Endothelial cell of umbilical vein (primary cell): ENCODE results near the gene ENTPD7. TPM values are rescaled to one million over a fixed set of nuclear protein-coding genes. Genes with fewer than 3 reads are reported as not detected.

Experiments
- BruUV-seq: library from RNA; stranded (reverse); fragments of 400-500 nt; replicated peaks from 2 replicates; lab custom pipeline; 2021; lab: Mats Ljungman, UMichigan
- CTCF ChIA-PET: fragments of 300-600, 350-600 bp; sonication (Branson Sonifier 250); formaldehyde crosslinking; loops from one replicate; lab custom pipeline; 2021; ENCODE audit warnings: antibody characterized with exemption, inconsistent platforms; lab: Charles Lee
- POLR2A ChIA-PET: fragments of 300-600, 350-600 bp; sonication (Branson Sonifier 250); formaldehyde crosslinking; loops from one replicate; lab custom pipeline; 2021; ENCODE audit warnings: antibody characterized with exemption, inconsistent platforms; lab: Charles Lee
- DNase-seq: peaks from one replicate; pipeline ENCODE4 v3.0.0-alpha.2; 2011; ENCODE audit warnings: low read depth, low spot score
- FAIRE-seq: peaks from 2 replicates; lab custom pipeline; 2011; peaks lifted over from hg19 to GRCh38; lab: Jason Lieb, UNC
- H2AFZ ChIP-seq: 2 replicates; pipeline ENCODE4 v1.6.0; 2012; ENCODE audit warnings: low read depth, low read length, control low read depth, inconsistent platforms
- H3K27ac ChIP-seq: 2 replicates; pipeline ENCODE4 v1.5.1; 2011; ENCODE audit warnings: low read depth, mild to moderate bottlenecking, control low read depth, low read length, moderate library complexity; ENCODE audit not compliant: insufficient read depth
- H3K27me3 ChIP-seq, 2 experiments: 2 replicates each; pipeline versions ENCODE4 v1.6.0 to v1.6.1; 2011; ENCODE audit warnings: low read length in 2 of 2, mixed read lengths in 1 of 2; ENCODE audit not compliant: control insufficient read depth in 2 of 2, insufficient read depth in 2 of 2
- H3K36me3 ChIP-seq, 2 experiments: 2 replicates in 1 of 2; 3 replicates in 1 of 2; pipeline ENCODE4 v1.5.1; 2011; ENCODE audit warnings: low read length in 2 of 2, mild to moderate bottlenecking in 1 of 2, moderate library complexity in 1 of 2; ENCODE audit not compliant: control insufficient read depth in 2 of 2, insufficient read depth in 2 of 2; ENCODE audit errors: extremely low read depth in 1 of 2
- H3K4me1 ChIP-seq: 3 replicates; pipeline ENCODE4 v1.5.1; 2011; ENCODE audit warnings: mild to moderate bottlenecking, low read length; ENCODE audit not compliant: control insufficient read depth, insufficient read depth; ENCODE audit errors: extremely low read depth
- H3K4me2 ChIP-seq: 2 replicates; pipeline ENCODE4 v1.6.1; 2011; ENCODE audit warnings: low read length, control low read depth, mixed read lengths; ENCODE audit not compliant: insufficient read depth
- H3K4me3 ChIP-seq, 3 experiments: fragments of 200-600 bp in 1 of 3; sonication (generic), shearing (Covaris generic) in 1 of 3; replicated peaks in 1 of 3; 2 replicates each; pipeline ENCODE4 v1.5.1; 2011 to 2016; ENCODE audit warnings: control low read depth in 3 of 3, low read length in 3 of 3, mild to moderate bottlenecking in 2 of 3, inconsistent platforms in 1 of 3, low read depth in 1 of 3, moderate library complexity in 1 of 3; ENCODE audit not compliant: insufficient read depth in 1 of 3
- H3K79me2 ChIP-seq: 2 replicates; pipeline ENCODE4 v1.6.0; 2012; ENCODE audit warnings: low read length, inconsistent platforms; ENCODE audit not compliant: control insufficient read depth, insufficient read depth
- H3K9ac ChIP-seq: replicated peaks from 2 replicates; pipeline ENCODE3; 2011; ENCODE audit warnings: low read length, control low read depth; ENCODE audit not compliant: insufficient read depth; ENCODE audit errors: extremely low read depth
- H3K9me1 ChIP-seq: replicated peaks from 3 replicates; pipeline ENCODE4 v1.6.0; 2011; ENCODE audit warnings: mild to moderate bottlenecking, low read length; ENCODE audit not compliant: control insufficient read depth, insufficient read depth; ENCODE audit errors: extremely low read depth
- H3K9me3 ChIP-seq: replicated peaks from 2 replicates; pipeline ENCODE4 v1.5.1; 2012; ENCODE audit warnings: low read length, inconsistent platforms; ENCODE audit not compliant: control insufficient read depth, insufficient read depth
- H4K20me1 ChIP-seq: replicated peaks from 2 replicates; pipeline ENCODE3; 2011; ENCODE audit warnings: mild to moderate bottlenecking, low read length; ENCODE audit not compliant: control insufficient read depth, insufficient read depth; ENCODE audit errors: extremely low read depth
- EZH2 ChIP-seq: IDR thresholded peaks from 2 replicates; pipeline ENCODE4 v1.6.1; 2012; ENCODE audit warnings: borderline replicate concordance, low read depth, mild to moderate bottlenecking, moderate library complexity, low read length, inconsistent platforms; ENCODE audit not compliant: severe bottlenecking
- FOS ChIP-seq: IDR thresholded peaks from 2 replicates; pipeline ENCODE4 v1.6.1; 2011; ENCODE audit warnings: mild to moderate bottlenecking, low read length, moderate library complexity, borderline replicate concordance; ENCODE audit not compliant: insufficient read depth
- GATA2 ChIP-seq: IDR thresholded peaks from 2 replicates; pipeline ENCODE4 v1.7.0; 2011; ENCODE audit warnings: low read depth, mild to moderate bottlenecking, moderate library complexity, mixed read lengths, low read length; ENCODE audit not compliant: insufficient read length, insufficient read depth
- JUN ChIP-seq: IDR thresholded peaks from 2 replicates; pipeline ENCODE4 v1.6.1; 2011; ENCODE audit warnings: borderline replicate concordance, low read depth; ENCODE audit not compliant: insufficient read length, insufficient read depth
- POLR2A ChIP-seq: IDR thresholded peaks from 2 replicates; pipeline ENCODE4 v1.6.1; 2012; ENCODE audit warnings: low read depth, mild to moderate bottlenecking, control low read depth, low read length
- POLR2AphosphoS5 ChIP-seq: IDR thresholded peaks from 2 replicates; pipeline ENCODE4 v1.6.1; 2012; ENCODE audit warnings: low read depth, mild to moderate bottlenecking, control low read depth, low read length, moderate library complexity; ENCODE audit not compliant: insufficient read depth
- dilution Hi-C: fragments of 300-500 bp; cut with MboI; formaldehyde crosslinking; loops from one replicate; pipeline ENCODE4 v1.15.0; 2019; ENCODE audit warnings: low sequenced_read_pairs; ENCODE audit not compliant: extremely low pct_ligation_motif_present
- intact Hi-C: fragments of 100-400 bp; cut with micrococcal nuclease; formaldehyde crosslinking; loops from one replicate; pipeline ENCODE4 v1.10.0; 2022
- polyA plus RNA-seq, 4 experiments: library from polyadenylated mRNA; depleted of rRNA in 3 of 4; stranded (reverse) in 3 of 4; unstranded in 1 of 4; fragments of >200 nt; gene quantifications; 2 replicates each; pipeline versions ENCODE4 v1.2.1 to v1.2.3, GENCODE V29; 2011 to 2012; ENCODE audit warnings: missing spikeins in 1 of 4
- total RNA-seq: library from RNA; stranded (reverse); gene quantifications from 2 replicates; pipeline ENCODE4 v1.2.3, GENCODE V29; 2021
- TF ChIP-seq, protein P1 (sequence below), 2 donors: IDR thresholded peaks; 1 replicate in 1 of 2; 2 replicates in 1 of 2; pipeline ENCODE4 v1.5.1; 2011; ENCODE audit warnings: low read length in 2 of 2, mild to moderate bottlenecking in 2 of 2, moderate library complexity in 2 of 2, control low read depth in 1 of 2, inconsistent platforms in 1 of 2, low read depth in 1 of 2; ENCODE audit not compliant: insufficient read depth in 1 of 2; ENCODE audit errors: extremely low read depth in 1 of 2
- TF ChIP-seq, protein P2 (sequence below): IDR thresholded peaks from 2 replicates; pipeline ENCODE4 v1.6.1; 2011; ENCODE audit not compliant: insufficient read depth, insufficient read length

Gene ENTPD7
- total and polyA plus RNA-seq, 2 donors (not counting 3 experiments of a cell fraction or from before 2014, with no cell fraction given), result 10.1 to 20.6 TPM

DNA sequence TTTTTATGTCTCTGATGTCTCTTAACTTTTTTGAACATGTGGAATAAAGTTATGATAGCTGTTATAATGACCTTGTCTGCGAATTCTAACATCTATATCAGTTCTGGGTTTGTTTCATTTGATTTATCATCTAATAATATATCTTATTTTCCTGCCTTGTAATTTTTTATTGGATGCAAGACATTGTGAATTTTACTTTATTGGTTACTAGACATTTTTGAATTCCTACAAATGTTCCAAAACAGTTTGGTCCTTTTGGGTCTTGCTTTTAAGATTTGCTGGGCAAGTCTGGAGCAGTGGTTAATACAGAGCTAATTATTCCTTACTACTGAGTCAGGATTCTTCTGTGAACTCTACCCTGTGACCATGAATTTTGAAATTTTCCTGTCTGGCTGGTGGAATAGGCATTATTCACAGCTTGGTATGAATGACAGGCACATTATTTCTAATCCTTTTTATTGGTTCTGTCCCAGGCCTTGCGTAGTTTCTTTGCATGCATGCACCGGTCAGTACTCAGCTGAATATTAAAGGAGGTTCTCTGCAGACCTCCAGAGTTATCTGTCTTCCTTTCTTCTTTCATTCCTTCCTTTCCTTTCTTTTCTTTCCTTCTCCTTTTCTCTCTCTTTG is 81.7 kb downstream of the ENTPD7 start:
- H3K27me3 ChIP-seq, result no peaks in the 10 kb centered on the region
- no peak for DNase-seq
- H3K4me2 ChIP-seq, result no peak overlapping the region
- no peak overlapping the region for H3K9ac ChIP-seq
- intact Hi-C loops (no loop called here), dilution Hi-C loops (no loop called here)
- no peak for FAIRE-seq
- H3K27ac ChIP-seq, result no peak overlapping the region
- no TSS peak for BruUV-seq
- ChIA-PET CTCF (interaction anchor here (0.9 to 1.2 kb wide), 2 partner anchors 9 to 75 kb away, joined by 3 to 4 read pairs; partner anchors contain the start of gene CUTC), POLR2A (interaction anchor here (0.6 kb wide), 2 partner anchors 39 to 605 kb away, joined by 3 read pairs; no protein-coding TSS in a partner anchor)
- H3K4me1 ChIP-seq, result no peaks in the 10 kb centered on the region
- no peak overlapping the region for H2AFZ ChIP-seq
- no peaks in the 10 kb centered on the region for H3K9me3 ChIP-seq
- peaks cover 3% of the 10 kb centered on the region for H3K79me2 ChIP-seq
- no peak overlapping the region for H3K4me3 ChIP-seq
- TF ChIP-seq POLR2A (no peak), GATA2 (no peak), POLR2AphosphoS5 (no peak), JUN (no peak), EZH2 (no peak), FOS (no peak)
- TF ChIP-seq, protein P1, sequence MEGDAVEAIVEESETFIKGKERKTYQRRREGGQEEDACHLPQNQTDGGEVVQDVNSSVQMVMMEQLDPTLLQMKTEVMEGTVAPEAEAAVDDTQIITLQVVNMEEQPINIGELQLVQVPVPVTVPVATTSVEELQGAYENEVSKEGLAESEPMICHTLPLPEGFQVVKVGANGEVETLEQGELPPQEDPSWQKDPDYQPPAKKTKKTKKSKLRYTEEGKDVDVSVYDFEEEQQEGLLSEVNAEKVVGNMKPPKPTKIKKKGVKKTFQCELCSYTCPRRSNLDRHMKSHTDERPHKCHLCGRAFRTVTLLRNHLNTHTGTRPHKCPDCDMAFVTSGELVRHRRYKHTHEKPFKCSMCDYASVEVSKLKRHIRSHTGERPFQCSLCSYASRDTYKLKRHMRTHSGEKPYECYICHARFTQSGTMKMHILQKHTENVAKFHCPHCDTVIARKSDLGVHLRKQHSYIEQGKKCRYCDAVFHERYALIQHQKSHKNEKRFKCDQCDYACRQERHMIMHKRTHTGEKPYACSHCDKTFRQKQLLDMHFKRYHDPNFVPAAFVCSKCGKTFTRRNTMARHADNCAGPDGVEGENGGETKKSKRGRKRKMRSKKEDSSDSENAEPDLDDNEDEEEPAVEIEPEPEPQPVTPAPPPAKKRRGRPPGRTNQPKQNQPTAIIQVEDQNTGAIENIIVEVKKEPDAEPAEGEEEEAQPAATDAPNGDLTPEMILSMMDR (IDR thresholded peaks at IDR 0.05; ENCODE audit: extremely low read depth in 1 of 2, insufficient read depth in 1 of 2, low read depth in 1 of 2, low read length in 2 of 2), result no peak
- TF ChIP-seq, protein P2, sequence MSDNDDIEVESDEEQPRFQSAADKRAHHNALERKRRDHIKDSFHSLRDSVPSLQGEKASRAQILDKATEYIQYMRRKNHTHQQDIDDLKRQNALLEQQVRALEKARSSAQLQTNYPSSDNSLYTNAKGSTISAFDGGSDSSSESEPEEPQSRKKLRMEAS, result no peak
- no peaks in the 10 kb centered on the region for H4K20me1 ChIP-seq
- no peaks in the 10 kb centered on the region for H3K9me1 ChIP-seq
- H3K36me3 ChIP-seq, result peaks cover 11% of the 10 kb centered on the region in 2 experiments
